Embryonic facial prominence (tissue), 1 donor: ENCODE data around the gene MAD1L1.

Experiments used
- DNase-seq: peaks from one replicate; pipeline ENCODE4 v3.0.0-alpha.2; 2016; ENCODE audit errors: extremely low spot score

MAD1L1 gene

GRCh38 chr7:1927937-1928644, 304.7 kb downstream of the MAD1L1 start:
- no peak for DNase-seq

- DNase-seq = no peak
These were observed 305.8 kb downstream of the MAD1L1 start for GRCh38 chr7:1926908-1927306.

- DNase-seq = no peak
These were observed 306.5 kb downstream of the MAD1L1 start for GRCh38 chr7:1925973-1926907.

- no peak for DNase-seq
These were observed 307.4 kb downstream of the MAD1L1 start for GRCh38 chr7:1925349-1925748.

GRCh38 chr7:1924258-1924817, 308.4 kb downstream of the MAD1L1 start:
- no peak for DNase-seq

- DNase-seq = no peak
These were observed 309.1 kb downstream of the MAD1L1 start for GRCh38 chr7:1923409-1924257.

- no peak for DNase-seq
These were observed 309.9 kb downstream of the MAD1L1 start for GRCh38 chr7:1922870-1923236.

GRCh38 chr7:1922071-1922869, 310.5 kb downstream of the MAD1L1 start:
- DNase-seq = no peak

GRCh38 chr7:1920881-1921280, 311.9 kb downstream of the MAD1L1 start:
- DNase-seq = no peak

- DNase-seq = no peak
These were observed 312.5 kb downstream of the MAD1L1 start for GRCh38 chr7:1920266-1920681.

GRCh38 chr7:1919539-1920265, 313.0 kb downstream of the MAD1L1 start:
- no peak for DNase-seq

- DNase-seq = no peak
These were observed 313.7 kb downstream of the MAD1L1 start for GRCh38 chr7:1918881-1919525.

- DNase-seq = no peak
These were observed 314.6 kb downstream of the MAD1L1 start for GRCh38 chr7:1918063-1918645.

- no peak for DNase-seq
These were observed 315.3 kb downstream of the MAD1L1 start for GRCh38 chr7:1917221-1918062.

GRCh38 chr7:1916601-1916970, 316.2 kb downstream of the MAD1L1 start:
- no peak for DNase-seq

- no peak for DNase-seq
These were observed 316.7 kb downstream of the MAD1L1 start for GRCh38 chr7:1915956-1916600.

GRCh38 chr7:1915326-1915725, 317.4 kb downstream of the MAD1L1 start:
- DNase-seq = no peak

GRCh38 chr7:1914743-1915142, 318.0 kb downstream of the MAD1L1 start:
- DNase-seq = no peak
